Thymus (tissue), 11 donors: ENCODE results near the gene TADA3. TPM values are rescaled to one million over a fixed set of nuclear protein-coding genes. Genes with fewer than 3 reads are reported as not detected.

ENCODE experiments used
- DNase-seq, 9 donors: peaks; one replicate each; pipeline ENCODE4 v3.0.0-alpha.2; 2013; ENCODE audit warnings: low spot score in 9 of 9, low read depth in 6 of 9, missing footprints in 1 of 9
- H3K27ac ChIP-seq, 2 donors: one replicate each; pipeline ENCODE4 v1.5.1; 2013; ENCODE audit warnings: control low read depth in 1 of 2, low read depth in 1 of 2, low read length in 1 of 2, mild to moderate bottlenecking in 1 of 2, moderate library complexity in 1 of 2
- H3K27me3 ChIP-seq, 2 donors: one replicate each; pipeline ENCODE4 v1.5.1; 2013; ENCODE audit warnings: low read length in 1 of 2; ENCODE audit not compliant: control insufficient read depth in 2 of 2, insufficient read depth in 1 of 2
- H3K36me3 ChIP-seq, 2 donors: one replicate each; pipeline ENCODE4 v1.5.1; 2013; ENCODE audit warnings: low read length in 1 of 2, mild to moderate bottlenecking in 1 of 2, moderate library complexity in 1 of 2; ENCODE audit not compliant: control insufficient read depth in 2 of 2, insufficient read depth in 2 of 2
- H3K4me1 ChIP-seq, 2 donors: one replicate each; pipeline ENCODE4 v1.5.1; 2013; ENCODE audit warnings: low read length in 2 of 2; ENCODE audit not compliant: control insufficient read depth in 2 of 2, insufficient read depth in 2 of 2
- H3K4me3 ChIP-seq, 2 donors: one replicate each; pipeline ENCODE4 v1.5.1; 2013; ENCODE audit warnings: low read length in 2 of 2, control low read depth in 1 of 2, mild to moderate bottlenecking in 1 of 2
- H3K9me3 ChIP-seq, 2 donors: one replicate each; pipeline ENCODE4 v1.5.1; 2013; ENCODE audit warnings: low read length in 1 of 2, mild to moderate bottlenecking in 1 of 2; ENCODE audit not compliant: control insufficient read depth in 2 of 2, insufficient read depth in 1 of 2
- WGBS: extraction: QIAGEN DNeasy Blood & Tissue Kit; methylation state at CpG from one replicate; pipeline ENCODE4 v1.1.7; 2013; 5-methylcytosine and 5-hydroxymethylcytosine counted together
- polyA plus RNA-seq: library from polyadenylated mRNA; stranded (reverse); fragments of 200-250 nt; gene quantifications from one replicate; pipeline ENCODE4 v1.2.3, GENCODE V29; 2013
- total RNA-seq: library from RNA; stranded (reverse); fragments of 120-200 nt; gene quantifications from one replicate; pipeline ENCODE4 v1.2.4, GENCODE V29; 2013
- donor health status: healthy.

The TADA3 gene
- total and polyA plus RNA-seq, 2 donors: 43.6 to 47.6 TPM

- peaks cover 2 to 20% of the 10 kb centered on the region in 2 donors for H3K4me1 ChIP-seq
- DNase-seq: no peak
- no peaks in the 10 kb centered on the region for H3K9me3 ChIP-seq
- H3K4me3 ChIP-seq: no peak overlapping the region
- peaks cover 45 to 52% of the 10 kb centered on the region in 2 donors for H3K36me3 ChIP-seq
- WGBS: 98% methylated on average over 7 of the region's 7 CpGs
- H3K27me3 ChIP-seq: peaks cover 0 to 2% of the 10 kb centered on the region in 2 donors
- no peak overlapping the region for H3K27ac ChIP-seq
These were observed 14.7 kb upstream of the TADA3 start for GRCh38 chr3:9806688-9807589.

- Histone ChIP-seq H3K9me3 (no peaks in the 10 kb centered on the region), H3K4me1 (peaks cover 2 to 20% of the 10 kb centered on the region in 2 donors), H3K4me3 (no peak overlapping the region), H3K36me3 (peaks cover 53 to 60% of the 10 kb centered on the region in 2 donors), H3K27me3 (peaks cover 0 to 2% of the 10 kb centered on the region in 2 donors), H3K27ac (no peak overlapping the region)
- WGBS: 98% methylated on average over 12 of the region's 12 CpGs
- no peak for DNase-seq
These were observed 13.9 kb upstream of the TADA3 start for GRCh38 chr3:9806137-9806536.

- no peak overlapping the region for H3K4me3 ChIP-seq
- H3K27me3 ChIP-seq: no peaks in the 10 kb centered on the region
- H3K4me1 ChIP-seq: peaks cover 0 to 15% of the 10 kb centered on the region in 2 donors
- DNase-seq: no peak
- no peaks in the 10 kb centered on the region for H3K9me3 ChIP-seq
- peaks cover 64 to 70% of the 10 kb centered on the region in 2 donors for H3K36me3 ChIP-seq
- H3K27ac ChIP-seq: no peak overlapping the region
- 97% methylated on average over 5 of the region's 5 CpGs for WGBS
These were observed 12.7 kb upstream of the TADA3 start for GRCh38 chr3:9804996-9805395.

- H3K9me3 ChIP-seq: no peaks in the 10 kb centered on the region
- DNase-seq: no peak
- H3K27me3 ChIP-seq: no peaks in the 10 kb centered on the region
- 98% methylated on average over 1 of the region's 1 CpG for WGBS
- H3K4me3 ChIP-seq: no peak overlapping the region
- H3K4me1 ChIP-seq: peaks cover 0 to 2% of the 10 kb centered on the region in 2 donors
- H3K36me3 ChIP-seq: peaks cover 77 to 85% of the 10 kb centered on the region in 2 donors
- no peak overlapping the region for H3K27ac ChIP-seq
These were observed 11.2 kb upstream of the TADA3 start for GRCh38 chr3:9803494-9803893.

GRCh38 chr3:9800529-9800928, 8.3 kb upstream of the TADA3 start:
- Histone ChIP-seq H3K4me3 (no peak overlapping the region), H3K4me1 (peaks cover 0 to 3% of the 10 kb centered on the region in 2 donors), H3K27me3 (no peaks in the 10 kb centered on the region), H3K36me3 (peaks cover 74 to 86% of the 10 kb centered on the region in 2 donors), H3K27ac (no peak overlapping the region), H3K9me3 (no peaks in the 10 kb centered on the region)
- 97% methylated on average over 5 of the region's 5 CpGs for WGBS
- DNase-seq: no peak

GRCh38 chr3:9797196-9797945, 5.1 kb upstream of the TADA3 start:
- DNase-seq: no peak
- Histone ChIP-seq H3K9me3 (no peaks in the 10 kb centered on the region), H3K27me3 (no peaks in the 10 kb centered on the region), H3K4me3 (no peak overlapping the region), H3K27ac (no peak overlapping the region), H3K4me1 (peaks cover 7 to 13% of the 10 kb centered on the region in 2 donors), H3K36me3 (peaks cover 45 to 59% of the 10 kb centered on the region in 2 donors)
- 98% methylated on average over 12 of the region's 12 CpGs for whole genome bisulfite sequencing

GRCh38 chr3:9795207-9795606, 2.9 kb upstream of the TADA3 start:
- Histone ChIP-seq H3K36me3 (peaks cover 35 to 43% of the 10 kb centered on the region in 2 donors), H3K27me3 (no peaks in the 10 kb centered on the region), H3K4me3 (no peak overlapping the region), H3K4me1 (peaks cover 15 to 24% of the 10 kb centered on the region in 2 donors), H3K9me3 (peaks cover 0 to 1% of the 10 kb centered on the region in 2 donors), H3K27ac (no peak overlapping the region)
- WGBS: 96% methylated on average over 5 of the region's 5 CpGs
- DNase-seq: no peak

GRCh38 chr3:9794400-9794799, 2.1 kb upstream of the TADA3 start:
- DNase-seq: no peak
- WGBS: 98% methylated on average over 11 of the region's 11 CpGs
- H3K4me3 ChIP-seq: no peak overlapping the region
- H3K27ac ChIP-seq: no peak overlapping the region
- no peaks in the 10 kb centered on the region for H3K27me3 ChIP-seq
- H3K36me3 ChIP-seq: peaks cover 35 to 43% of the 10 kb centered on the region in 2 donors
- peaks cover 0 to 1% of the 10 kb centered on the region in 2 donors for H3K9me3 ChIP-seq
- peaks cover 15 to 24% of the 10 kb centered on the region in 2 donors for H3K4me1 ChIP-seq
